GM21360 (cell line): Measurements from ENCODE around the gene MAPKAPK2.

ENCODE experiments used
- ATAC-seq: cut with Tn5 transposase; IDR thresholded peaks from one replicate; pipeline ENCODE4 v1.9.1; 2021; ENCODE audit warnings: mild to moderate bottlenecking, moderate library complexity; ENCODE audit not compliant: unreplicated experiment

Gene MAPKAPK2

DNA sequence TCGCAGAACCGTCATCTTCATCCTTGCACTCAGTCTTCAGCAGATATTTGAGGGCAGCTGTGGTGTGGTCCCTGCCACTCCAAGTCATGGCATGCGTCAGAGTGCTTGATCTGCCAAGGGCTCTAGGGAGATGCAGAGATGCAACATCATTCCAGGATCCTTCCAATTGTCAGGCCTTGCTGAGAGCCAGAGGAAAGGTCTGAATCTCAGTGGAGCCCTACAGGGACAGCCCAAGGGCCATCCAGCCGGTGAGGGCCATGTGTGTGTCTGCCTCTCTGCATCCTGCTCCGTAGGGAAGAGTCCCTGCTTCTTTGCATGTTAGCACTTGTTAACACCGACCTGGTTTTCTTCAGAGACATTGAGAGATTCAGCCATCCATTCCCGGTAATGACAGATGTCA lies 17.6 kb downstream of the MAPKAPK2 start:
- ATAC-seq: no peak

DNA sequence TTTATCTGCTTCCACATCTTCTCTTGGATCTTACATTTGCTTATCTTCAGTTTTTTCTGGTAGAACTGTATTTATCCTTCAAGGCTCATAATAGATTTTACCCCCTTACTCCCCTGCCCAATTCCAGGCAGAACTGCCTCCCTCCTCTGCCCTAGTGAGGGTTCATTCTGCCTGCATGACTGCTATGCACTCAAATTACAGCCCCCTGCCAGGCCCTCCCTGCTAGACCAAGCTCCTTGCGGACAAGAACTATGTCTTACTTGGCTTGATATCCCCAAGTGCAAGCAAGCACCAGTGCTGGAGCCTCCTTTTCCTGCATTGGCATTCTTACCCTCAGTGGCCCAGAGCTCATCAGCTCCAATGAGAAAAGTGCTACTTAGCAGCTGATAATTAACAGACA lies 18.1 kb downstream of the MAPKAPK2 start:
- ATAC-seq: no peak

DNA sequence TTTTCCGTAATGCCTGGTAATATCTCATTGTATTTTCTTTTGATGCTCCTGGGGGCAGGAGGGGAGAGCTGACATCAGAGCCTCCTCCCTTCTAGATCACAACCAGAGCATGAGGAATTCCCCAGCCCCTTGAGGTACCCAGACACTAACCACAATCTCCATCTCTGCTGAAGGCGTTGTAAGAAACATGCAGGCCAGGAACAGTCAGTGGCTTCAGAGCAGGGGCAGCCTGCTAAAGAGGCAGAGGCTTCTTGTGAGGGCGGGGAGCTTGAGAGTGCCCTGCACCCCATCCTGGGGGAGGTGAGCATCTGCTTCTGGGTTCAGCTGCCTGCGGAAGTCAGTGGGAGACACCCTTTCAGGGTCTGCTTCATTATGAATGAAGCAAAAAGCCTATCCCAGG lies 19.0 kb downstream of the MAPKAPK2 start:
- ATAC-seq: peak; percentile 61

- no peak for ATAC-seq
These were observed 19.5 kb downstream of the MAPKAPK2 start for GRCh38 chr1:206704226-206704625.

DNA sequence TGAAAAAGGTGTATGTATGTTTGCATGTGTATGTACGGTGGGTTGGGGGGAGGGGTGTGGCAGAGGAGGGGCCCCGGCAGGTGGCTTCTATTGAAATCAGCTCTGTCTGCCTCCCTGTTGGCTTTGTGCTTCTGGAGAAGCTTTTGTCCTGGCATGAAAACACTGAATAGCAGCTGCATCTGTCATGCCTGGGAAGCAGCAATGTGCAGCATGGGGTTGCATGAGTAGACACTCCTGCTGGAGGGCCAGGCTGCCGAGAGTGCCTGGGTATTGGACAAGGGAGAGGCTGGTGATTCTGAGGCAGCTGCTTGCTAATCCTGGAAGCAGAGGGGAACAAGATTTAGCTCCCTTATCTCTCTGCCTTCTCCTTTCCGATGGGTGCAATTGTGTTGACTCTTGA lies 20.5 kb downstream of the MAPKAPK2 start:
- ATAC-seq: no peak

GRCh38 chr1:206705726-206706297 lies 21.1 kb downstream of the MAPKAPK2 start:
- no peak for ATAC-seq

- ATAC-seq: no peak
These were observed 21.6 kb downstream of the MAPKAPK2 start for GRCh38 chr1:206706298-206706791.

DNA sequence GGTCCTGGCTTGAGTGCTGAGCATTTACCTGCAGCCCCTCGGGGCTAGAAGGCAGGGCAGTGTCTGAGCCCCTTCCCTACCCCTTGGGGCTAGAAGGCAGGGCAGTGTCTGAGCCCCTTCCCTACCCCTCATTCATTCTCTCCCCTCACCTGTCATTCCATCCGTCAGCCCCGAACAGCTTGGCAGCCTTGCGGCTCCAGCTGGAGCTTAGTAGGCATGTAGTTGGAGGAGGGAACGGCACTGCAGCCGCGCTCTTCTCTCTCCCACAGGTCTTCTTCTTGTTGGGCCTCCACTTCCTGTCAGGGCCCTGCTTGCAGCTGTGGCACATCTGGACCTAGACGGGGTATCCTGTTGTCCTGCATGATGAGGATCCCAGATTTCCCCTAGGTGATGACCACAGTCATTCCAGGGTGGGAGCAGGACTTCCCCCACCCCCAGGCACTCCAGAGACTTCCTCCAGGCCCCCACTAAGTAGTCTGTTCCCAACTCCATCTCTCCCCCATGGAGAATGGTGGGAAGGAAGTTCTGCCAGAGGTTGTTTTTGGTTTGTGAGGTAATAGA lies 22.2 kb downstream of the MAPKAPK2 start:
- no peak for ATAC-seq

GRCh38 chr1:206708058-206708457 lies 23.4 kb downstream of the MAPKAPK2 start:
- ATAC-seq: no peak

GRCh38 chr1:206708882-206709281 lies 24.2 kb downstream of the MAPKAPK2 start:
- ATAC-seq: no peak

- no peak for ATAC-seq
These were observed 24.6 kb downstream of the MAPKAPK2 start for GRCh38 chr1:206709322-206709721.

DNA sequence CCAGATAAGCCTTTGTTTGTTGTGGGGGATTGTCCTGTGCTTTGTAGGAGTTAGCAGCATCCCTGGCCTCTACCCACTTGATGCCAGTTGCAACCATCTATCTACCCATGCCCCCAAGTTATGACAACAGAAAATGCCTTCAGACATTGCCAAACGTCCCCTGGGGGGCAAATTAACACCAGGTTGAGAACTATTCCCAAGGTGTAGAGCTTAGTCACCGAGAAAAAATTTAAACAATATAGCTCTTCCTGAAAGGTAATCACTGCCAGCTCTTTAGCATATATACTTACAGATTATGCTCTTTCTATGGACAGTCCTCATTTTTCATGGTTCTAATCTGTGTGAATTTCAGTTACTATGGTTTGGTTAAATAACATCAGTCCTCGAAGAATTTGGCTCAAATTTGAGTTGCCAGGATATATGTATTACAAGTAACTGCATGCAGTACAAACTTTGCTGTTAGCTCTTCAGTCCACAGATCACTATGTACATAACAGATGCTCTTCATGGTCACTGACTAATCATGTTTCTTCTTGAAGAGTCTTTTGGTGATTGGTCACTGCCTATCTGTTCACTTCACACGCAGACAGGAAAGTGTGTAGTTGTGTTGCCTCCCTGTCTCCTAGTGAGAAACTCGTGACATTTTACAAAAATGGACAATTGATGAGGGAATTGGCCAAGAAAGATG lies 25.2 kb downstream of the MAPKAPK2 start:
- ATAC-seq: no peak

DNA sequence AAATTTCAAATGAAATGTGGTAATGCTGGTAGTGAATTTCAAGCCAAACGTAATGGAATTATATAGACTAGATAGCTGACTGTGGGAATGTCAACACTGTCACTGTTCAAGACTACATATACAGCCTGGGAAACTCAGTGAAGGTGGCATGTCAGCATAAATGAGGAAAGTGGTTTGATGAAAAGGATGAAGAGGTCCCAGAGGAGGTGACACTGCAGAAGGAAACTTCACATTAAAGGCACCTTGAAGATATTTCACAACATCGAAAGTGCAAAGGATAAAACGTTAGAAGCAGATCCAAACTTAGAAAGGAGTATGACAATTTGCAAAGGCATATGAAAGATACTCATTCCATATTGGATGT lies 25.7 kb downstream of the MAPKAPK2 start:
- ATAC-seq: no peak

DNA sequence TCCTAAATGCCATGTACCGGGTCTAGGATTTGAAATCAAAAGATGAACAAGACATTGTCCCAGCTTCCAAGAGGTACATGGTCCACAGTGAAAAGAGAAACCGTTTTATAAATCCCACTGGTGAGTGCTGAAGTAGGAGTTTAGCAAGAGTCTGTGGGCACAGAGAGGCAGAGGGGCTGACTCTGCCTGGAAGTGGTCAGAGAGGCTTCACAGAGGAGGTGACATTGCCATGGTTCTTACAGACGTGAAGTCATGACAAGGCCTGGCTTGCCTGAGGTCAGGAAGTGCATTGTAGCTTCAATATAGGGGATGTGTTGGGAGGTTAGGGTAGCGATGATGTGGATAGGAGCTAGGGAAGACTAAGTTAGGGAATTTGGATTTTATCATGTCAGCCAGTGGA lies 28.4 kb downstream of the MAPKAPK2 start:
- no peak for ATAC-seq

DNA sequence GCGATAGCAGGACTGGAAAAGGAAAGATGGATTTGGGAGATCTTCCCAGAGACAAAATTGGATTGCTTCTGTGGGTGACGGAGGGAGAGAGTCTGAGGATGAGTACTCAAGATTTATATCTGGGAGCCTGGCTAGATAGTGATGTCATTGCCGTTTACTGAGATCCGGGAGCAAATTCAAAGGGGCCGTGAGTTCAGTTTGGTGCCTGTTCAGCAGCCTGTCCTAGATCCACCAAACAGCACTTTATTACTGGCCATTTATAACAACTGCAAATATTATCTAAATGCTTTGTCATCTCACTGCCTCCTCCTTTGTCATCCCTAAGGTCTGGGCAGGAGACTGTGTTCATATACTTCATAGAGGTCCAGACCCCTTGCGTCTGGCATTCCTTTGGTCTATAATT lies 29.2 kb downstream of the MAPKAPK2 start:
- ATAC-seq: no peak

- no peak for ATAC-seq
These were observed 29.8 kb downstream of the MAPKAPK2 start for GRCh38 chr1:206714331-206715058.

DNA sequence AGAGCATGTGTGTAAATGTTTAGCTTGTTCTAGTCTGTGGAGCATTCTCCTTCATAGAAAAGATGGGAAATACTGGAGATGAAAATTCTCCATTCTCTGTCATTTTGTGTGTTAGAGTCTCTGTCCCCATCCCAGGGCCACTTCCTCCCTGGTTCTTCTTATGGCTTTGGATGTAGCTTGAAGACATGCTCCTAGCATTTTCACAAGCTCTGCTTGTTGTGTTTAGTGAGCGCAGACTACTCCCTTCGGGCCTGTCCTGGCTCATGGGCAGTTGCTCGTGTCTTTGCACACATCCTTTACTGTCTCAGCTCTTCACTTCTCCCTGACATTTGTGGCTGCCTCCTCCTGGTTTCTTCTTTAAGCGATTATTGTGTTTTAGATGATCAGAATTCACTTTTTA lies 30.4 kb downstream of the MAPKAPK2 start:
- ATAC-seq: no peak

DNA sequence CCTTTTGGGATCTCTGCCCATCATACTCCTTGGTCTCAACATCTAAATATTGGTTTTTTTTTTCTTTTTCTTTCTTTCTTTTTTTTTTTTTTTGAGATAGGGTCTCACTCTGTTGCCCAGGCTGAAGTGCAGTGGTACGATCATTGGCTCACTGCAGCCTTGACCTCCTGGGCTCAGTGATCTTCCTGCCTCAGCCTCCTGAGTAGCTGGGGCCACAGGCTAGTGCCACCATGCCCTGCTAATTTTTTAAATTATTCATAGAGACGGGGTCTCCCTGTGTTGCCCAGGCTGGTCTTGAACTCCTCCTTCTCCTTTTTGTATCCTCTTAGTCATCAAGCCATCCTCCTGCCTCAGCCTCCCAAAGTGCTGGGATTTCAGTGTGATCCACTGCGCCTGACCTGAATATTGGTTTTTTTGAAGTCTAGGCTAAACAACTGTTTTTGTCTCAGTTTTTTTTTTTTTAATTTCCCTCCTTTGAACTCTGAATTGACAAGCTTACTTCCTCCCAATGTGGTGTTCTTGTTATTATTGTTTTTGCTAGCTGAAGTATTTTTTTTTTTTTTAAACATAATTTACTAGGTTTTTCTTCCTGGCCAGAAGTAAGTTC lies 30.9 kb downstream of the MAPKAPK2 start:
- ATAC-seq: no peak

GRCh38 chr1:206716159-206716869 lies 31.6 kb downstream of the MAPKAPK2 start:
- ATAC-seq: no peak

- ATAC-seq: peak; percentile 49
These were observed 32.4 kb downstream of the MAPKAPK2 start for GRCh38 chr1:206716870-206717673.
